Activated CD8-positive, alpha-beta T cell treated with anti-CD3 and anti-CD28 coated beads for 36 hours (primary cell): ENCODE results near the gene ITPKA. TPM values are rescaled to one million over a fixed set of nuclear protein-coding genes. Genes with fewer than 3 reads are reported as not detected.

ENCODE experiments used
- ATAC-seq: fragments of 200-7000 bp; cut with Tn5 transposase; one replicate; pipeline ENCODE4 v1.10.0; 2021; ENCODE audit warnings: mild to moderate bottlenecking, moderate library complexity
- CTCF ChIA-PET: fragments of 350-600 bp; sonication (Branson Sonifier 250); formaldehyde crosslinking; loops from one replicate; lab custom pipeline; 2021; ENCODE audit warnings: antibody characterized with exemption; lab: Charles Lee
- POLR2A ChIA-PET: fragments of 350-600 bp; sonication (Branson Sonifier 250); formaldehyde crosslinking; loops from one replicate; lab custom pipeline; 2021; ENCODE audit warnings: antibody characterized with exemption; lab: Charles Lee
- DNase-seq: peaks from one replicate; pipeline ENCODE4 v3.0.0-alpha.2; 2020
- H3K27ac Mint-ChIP-seq: one replicate; pipeline ENCODE4 v1.8.0; 2021; ENCODE audit warnings: mild to moderate bottlenecking, mixed read lengths
- H3K27me3 Mint-ChIP-seq: one replicate; pipeline ENCODE4 v1.8.0; 2021; ENCODE audit warnings: mixed read lengths
- H3K36me3 Mint-ChIP-seq: one replicate; pipeline ENCODE4 v1.8.0; 2021; ENCODE audit warnings: low read depth, mixed read lengths
- H3K4me1 Mint-ChIP-seq: one replicate; pipeline ENCODE4 v1.8.0; 2021; ENCODE audit warnings: low read depth, mixed read lengths
- H3K4me3 Mint-ChIP-seq: one replicate; pipeline ENCODE4 v1.8.0; 2021; ENCODE audit warnings: mild to moderate bottlenecking, moderate library complexity, mixed read lengths
- H3K9me3 Mint-ChIP-seq: one replicate; pipeline ENCODE4 v1.8.0; 2021; ENCODE audit warnings: mixed read lengths
- CTCF ChIP-seq: fragments of 200-600 bp; IDR thresholded peaks from one replicate; pipeline ENCODE4 v1.8.0; 2022; ENCODE audit warnings: antibody characterized with exemption, mild to moderate bottlenecking
- intact Hi-C: fragments of 100-400 bp; cut with micrococcal nuclease; formaldehyde crosslinking; loops from one replicate; pipeline ENCODE4 v1.10.0; 2022
- total RNA-seq, 2 experiments: library from RNA; stranded (reverse); gene quantifications; one replicate each; pipeline ENCODE4 v1.2.3, GENCODE V29; 2021

The ITPKA gene
- total RNA-seq, 2 experiments from 2014 or later = 4.7 to 6.1 TPM

GRCh38 chr15:41517895-41518449 lies 24.3 kb downstream of the ITPKA start:
- ATAC-seq (no peak), DNase-seq (no peak)
- TF ChIP-seq CTCF = no peak
- Mint-ChIP-seq H3K27ac (no peak overlapping the region), H3K27me3 (peaks cover 6% of the 10 kb centered on the region), H3K4me1 (peaks cover 14% of the 10 kb centered on the region), H3K36me3 (peaks cover 12% of the 10 kb centered on the region), H3K9me3 (no peaks in the 10 kb centered on the region), H3K4me3 (no peak overlapping the region)
- CTCF ChIA-PET = interaction anchor here (1.0 kb wide), 1 partner anchor 87 kb away, joined by 3 read pairs; no protein-coding TSS in a partner anchor
- POLR2A ChIA-PET = interaction anchor here (1.1 kb wide), 1 partner anchor 48 kb away, joined by 3 read pairs; no protein-coding TSS in a partner anchor
- intact Hi-C loops = no loop called here

GRCh38 chr15:41520636-41521035 lies 27.0 kb downstream of the ITPKA start:
- no peaks in the 10 kb centered on the region for H3K4me1 Mint-ChIP-seq

GRCh38 chr15:41521614-41522013 lies 27.9 kb downstream of the ITPKA start:
- TF ChIP-seq CTCF = no peak
- no peaks in the 10 kb centered on the region for H3K27me3 Mint-ChIP-seq
- DNase-seq = no peak
- POLR2A ChIA-PET = interaction anchor here (0.6 to 1.6 kb wide), 2 partner anchors 10 to 25 kb away, joined by 3 to 4 read pairs; no protein-coding TSS in a partner anchor
- H3K9me3 Mint-ChIP-seq = no peaks in the 10 kb centered on the region
- no peak for ATAC-seq
- no peak overlapping the region for H3K27ac Mint-ChIP-seq
- peaks cover 21% of the 10 kb centered on the region for H3K36me3 Mint-ChIP-seq
- intact Hi-C loops = no loop called here
- no peaks in the 10 kb centered on the region for H3K4me1 Mint-ChIP-seq
- CTCF ChIA-PET = no interaction called here
- no peak overlapping the region for H3K4me3 Mint-ChIP-seq

More at GRCh38 chr15:41520636-41521035, 27.0 kb downstream of the ITPKA start:
- no peak for TF ChIP-seq CTCF
- Mint-ChIP-seq H3K27me3 (no peaks in the 10 kb centered on the region), H3K4me3 (no peak overlapping the region), H3K9me3 (no peaks in the 10 kb centered on the region), H3K36me3 (peaks cover 15% of the 10 kb centered on the region), H3K27ac (no peak overlapping the region)
- intact Hi-C loops = no loop called here
- ChIA-PET POLR2A (interaction anchor here (1.4 kb wide), 1 partner anchor 10 kb away, joined by 3 read pairs; no protein-coding TSS in a partner anchor), CTCF (interaction anchor here (1.0 kb wide), 1 partner anchor 291 kb away, joined by 3 read pairs; no protein-coding TSS in a partner anchor)
- DNase-seq (no peak), ATAC-seq (no peak)

- no peak for TF ChIP-seq CTCF
- no peak for ATAC-seq
- H3K27me3 Mint-ChIP-seq = no peaks in the 10 kb centered on the region
- H3K9me3 Mint-ChIP-seq = no peaks in the 10 kb centered on the region
- CTCF ChIA-PET = interaction anchor here (0.6 kb wide), 1 partner anchor 59 kb away, joined by 3 read pairs; no protein-coding TSS in a partner anchor
- H3K27ac Mint-ChIP-seq = no peak overlapping the region
- DNase-seq = no peak
- intact Hi-C loops = no loop called here
- no peak overlapping the region for H3K4me3 Mint-ChIP-seq
- POLR2A ChIA-PET = interaction anchor here (1.0 to 1.5 kb wide), 2 partner anchors 8 to 11 kb away, joined by 4 to 7 read pairs; no protein-coding TSS in a partner anchor
- no peaks in the 10 kb centered on the region for H3K4me1 Mint-ChIP-seq
- H3K36me3 Mint-ChIP-seq = peaks cover 22% of the 10 kb centered on the region
These were observed 29.4 kb downstream of the ITPKA start for GRCh38 chr15:41523097-41523496.

DNA sequence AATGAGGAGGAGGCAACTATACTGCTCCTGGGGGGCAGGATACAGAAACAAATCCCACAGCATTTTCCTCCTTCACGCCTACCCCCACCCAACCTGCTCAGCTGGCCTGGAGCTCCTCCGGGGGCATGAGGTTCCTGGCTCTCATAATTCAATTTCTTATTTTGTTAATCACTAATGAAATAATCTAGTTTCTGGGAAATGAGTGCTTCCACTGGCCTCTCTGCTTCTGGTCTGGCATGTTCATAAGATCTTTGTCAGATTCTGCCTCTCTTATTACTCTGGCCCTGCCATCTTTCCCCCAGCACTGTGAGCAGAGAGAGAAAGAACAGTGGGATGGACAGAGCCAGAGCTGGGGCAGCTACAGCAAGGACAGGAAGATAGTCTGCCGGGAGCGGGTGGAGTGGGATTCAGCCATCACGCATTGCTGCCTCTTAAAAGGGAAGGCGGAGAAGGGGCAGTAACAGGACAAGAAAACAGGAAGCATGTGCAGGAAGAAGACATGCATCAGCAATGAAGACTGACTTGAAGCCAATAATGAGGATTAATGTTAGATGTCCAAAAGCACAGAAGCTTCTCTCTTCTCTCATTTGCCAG lies 36.8 kb downstream of the ITPKA start:
- no peak for DNase-seq
- POLR2A ChIA-PET = interaction anchor here (0.8 to 1.8 kb wide), 4 partner anchors 9 to 21 kb away, joined by 3 to 7 read pairs (median 4); partner anchors contain the start of gene RPAP1
- CTCF ChIA-PET = no interaction called here
- Mint-ChIP-seq H3K4me3 (no peak overlapping the region), H3K4me1 (no peaks in the 10 kb centered on the region), H3K36me3 (peaks cover 42% of the 10 kb centered on the region), H3K9me3 (no peaks in the 10 kb centered on the region), H3K27me3 (no peaks in the 10 kb centered on the region), H3K27ac (peak overlapping the region; percentile 18)
- no peak for TF ChIP-seq CTCF
- intact Hi-C loops = no loop called here
- no peak for ATAC-seq
